Keratinocyte (primary cell): ENCODE data around the gene KIZ. TPM values are rescaled to one million over a fixed set of nuclear protein-coding genes. Genes with fewer than 3 reads are reported as not detected.

Experiments used
- DNase-seq: peaks from one replicate; pipeline ENCODE4 v3.0.0-alpha.2; 2011; ENCODE audit warnings: low read depth, missing footprints, low spot score
- FAIRE-seq: peaks from 2 replicates; lab custom pipeline; 2011; peaks lifted over from hg19 to GRCh38; lab: Jason Lieb, UNC
- H2AFZ ChIP-seq: 2 replicates; pipeline ENCODE4 v1.6.0; 2012; ENCODE audit warnings: low read length, control low read depth, inconsistent platforms; ENCODE audit not compliant: control insufficient read depth
- H3K27ac ChIP-seq: 2 replicates; pipeline ENCODE4 v1.5.1; 2011; ENCODE audit warnings: low read length; ENCODE audit not compliant: control insufficient read depth, insufficient read depth
- H3K27me3 ChIP-seq: 3 replicates; pipeline ENCODE4 v1.6.0; 2011; ENCODE audit warnings: low read length; ENCODE audit not compliant: control insufficient read depth, insufficient read depth; ENCODE audit errors: extremely low read depth
- H3K36me3 ChIP-seq, 2 experiments: 2 replicates in 1 of 2; 3 replicates in 1 of 2; pipeline ENCODE4 v1.5.1; 2011; ENCODE audit warnings: low read length in 2 of 2, mild to moderate bottlenecking in 1 of 2; ENCODE audit not compliant: control insufficient read depth in 2 of 2, insufficient read depth in 2 of 2; ENCODE audit errors: extremely low read depth in 1 of 2
- H3K4me1 ChIP-seq: 3 replicates; pipeline ENCODE4 v1.5.1; 2011; ENCODE audit warnings: low read length; ENCODE audit not compliant: control insufficient read depth, insufficient read depth; ENCODE audit errors: extremely low read depth
- H3K4me2 ChIP-seq: 3 replicates; pipeline ENCODE4 v1.6.0; 2011; ENCODE audit warnings: low read depth, low read length; ENCODE audit not compliant: control insufficient read depth, insufficient read depth; ENCODE audit errors: extremely low read depth
- H3K4me3 ChIP-seq, 3 experiments: fragments of 200-600 bp in 1 of 3; sonication (generic) in 1 of 3; 2 replicates in 2 of 3; 3 replicates in 1 of 3; pipeline ENCODE4 v1.5.1; 2011 to 2016; ENCODE audit warnings: low read length in 3 of 3, mild to moderate bottlenecking in 3 of 3, control low read depth in 2 of 3, inconsistent platforms in 1 of 3, low read depth in 1 of 3, mixed read lengths in 1 of 3, mixed run types in 1 of 3, moderate library complexity in 1 of 3; ENCODE audit not compliant: control insufficient read depth in 2 of 3, insufficient read depth in 2 of 3; ENCODE audit errors: extremely low read depth in 1 of 3
- H3K79me2 ChIP-seq: 2 replicates; pipeline ENCODE4 v1.6.0; 2012; ENCODE audit warnings: low read length; ENCODE audit not compliant: control insufficient read depth, insufficient read depth
- H3K9ac ChIP-seq: 3 replicates; pipeline ENCODE4 v1.6.0; 2011; ENCODE audit warnings: low read length; ENCODE audit not compliant: control insufficient read depth, insufficient read depth; ENCODE audit errors: extremely low read depth
- H3K9me1 ChIP-seq: 3 replicates; pipeline ENCODE4 v1.6.0; 2011; ENCODE audit warnings: low read length; ENCODE audit not compliant: control insufficient read depth, insufficient read depth; ENCODE audit errors: extremely low read depth
- H3K9me3 ChIP-seq: 2 replicates; pipeline ENCODE4 v1.5.1; 2012; ENCODE audit warnings: low read depth, low read length; ENCODE audit not compliant: control insufficient read depth
- H4K20me1 ChIP-seq: 3 replicates; pipeline ENCODE4 v1.6.0; 2011; ENCODE audit warnings: low read length; ENCODE audit not compliant: control insufficient read depth, insufficient read depth; ENCODE audit errors: extremely low read depth
- CTCF ChIP-seq, 3 experiments: IDR thresholded peaks in 1 of 3; conservative IDR thresholded peaks in 1 of 3; optimal IDR thresholded peaks in 1 of 3; 2 replicates in 2 of 3; 3 replicates in 1 of 3; pipeline versions ENCODE3 to v1.5.1; 2011; ENCODE audit warnings: low read length in 3 of 3, mild to moderate bottlenecking in 3 of 3, moderate library complexity in 2 of 3, control low read depth in 1 of 3, inconsistent platforms in 1 of 3; ENCODE audit not compliant: insufficient read depth in 2 of 3; ENCODE audit errors: extremely low read depth in 1 of 3
- EZH2 ChIP-seq: IDR thresholded peaks from one replicate; pipeline ENCODE4 v1.6.1; 2012; ENCODE audit warnings: inconsistent platforms, mild to moderate bottlenecking, low read length, moderate library complexity
- dilution Hi-C: fragments of 300-500 bp; cut with MboI; formaldehyde crosslinking; loops from one replicate; pipeline ENCODE4 v1.7.0; 2020; ENCODE audit warnings: low sequenced_read_pairs; ENCODE audit not compliant: extremely low pct_ligation_motif_present
- polyA plus RNA-seq, 5 experiments: library from polyadenylated mRNA; depleted of rRNA in 3 of 5; stranded (reverse) in 3 of 5; stranded (forward) in 1 of 5; unstranded in 1 of 5; fragments of >200 nt; gene quantifications; 1 replicate in 1 of 5; 2 replicates in 3 of 5; 3 replicates in 1 of 5; pipeline versions ENCODE4 v1.2.1 to v1.2.3, GENCODE V29; 2011 to 2012; ENCODE audit warnings: missing spikeins in 2 of 5, low read depth in 1 of 5, low replicate concordance in 1 of 5

The KIZ gene
- polyA plus RNA-seq, 1 donor (not counting 4 experiments of a cell fraction or from before 2014, with no cell fraction given), result 21.3 TPM

- DNase-seq (no peak), FAIRE-seq (no peak)
- H3K27ac ChIP-seq, result no peak overlapping the region
- H2AFZ ChIP-seq, result no peak overlapping the region
- no peak overlapping the region for H3K9ac ChIP-seq
- no peaks in the 10 kb centered on the region for H4K20me1 ChIP-seq
- no peak overlapping the region for H3K4me3 ChIP-seq
- no peaks in the 10 kb centered on the region for H3K27me3 ChIP-seq
- TF ChIP-seq CTCF (optimal IDR thresholded peaks at IDR 0.05 in 1 of 3, IDR thresholded peaks at IDR 0.05 in 1 of 3, conservative IDR thresholded peaks at IDR 0.05 in 1 of 3; ENCODE audit: extremely low read depth in 1 of 3, insufficient read depth in 2 of 3, low read length in 3 of 3), result no peak
- TF ChIP-seq EZH2, result no peak
- no peaks in the 10 kb centered on the region for H3K9me3 ChIP-seq
- H3K4me1 ChIP-seq, result no peaks in the 10 kb centered on the region
- dilution Hi-C loops, result no loop called here
- no peaks in the 10 kb centered on the region for H3K36me3 ChIP-seq
- no peaks in the 10 kb centered on the region for H3K9me1 ChIP-seq
- no peak overlapping the region for H3K4me2 ChIP-seq
- no peaks in the 10 kb centered on the region for H3K79me2 ChIP-seq
Observed at GRCh38 chr20:21243811-21244210, 117.9 kb downstream of the KIZ start.

GRCh38 chr20:21244808-21245207 lies 118.9 kb downstream of the KIZ start:
- dilution Hi-C loops, result no loop called here
- H2AFZ ChIP-seq, result no peak overlapping the region
- no peak overlapping the region for H3K9ac ChIP-seq
- no peak overlapping the region for H3K4me3 ChIP-seq
- H3K79me2 ChIP-seq, result no peaks in the 10 kb centered on the region
- no peak for DNase-seq
- no peak overlapping the region for H3K27ac ChIP-seq
- no peaks in the 10 kb centered on the region for H3K36me3 ChIP-seq
- no peaks in the 10 kb centered on the region for H3K9me3 ChIP-seq
- no peaks in the 10 kb centered on the region for H3K4me1 ChIP-seq
- no peak overlapping the region for H3K4me2 ChIP-seq
- H4K20me1 ChIP-seq, result no peaks in the 10 kb centered on the region
- TF ChIP-seq CTCF (optimal IDR thresholded peaks at IDR 0.05 in 1 of 3, IDR thresholded peaks at IDR 0.05 in 1 of 3, conservative IDR thresholded peaks at IDR 0.05 in 1 of 3; ENCODE audit: extremely low read depth in 1 of 3, insufficient read depth in 2 of 3, low read length in 3 of 3) (no peak), EZH2 (no peak)
- no peaks in the 10 kb centered on the region for H3K9me1 ChIP-seq
- no peaks in the 10 kb centered on the region for H3K27me3 ChIP-seq
- FAIRE-seq, result no peak
